Activated CD4-positive, alpha-beta T cell treated with anti-CD3 and anti-CD28 coated beads, Interleukin-2, amount 50 U/mL, for 16 hours (primary cell): ENCODE results near the gene TRUB1.
"Not testable (repeated sequence)": the region's sequence is repeated elsewhere in the genome, so short reads cannot be mapped to it uniquely, and the experiment has no call there.

ENCODE experiments used
- DNase-seq: peaks from one replicate; pipeline ENCODE4 v3.0.0-alpha.2; 2020

The TRUB1 gene

DNA sequence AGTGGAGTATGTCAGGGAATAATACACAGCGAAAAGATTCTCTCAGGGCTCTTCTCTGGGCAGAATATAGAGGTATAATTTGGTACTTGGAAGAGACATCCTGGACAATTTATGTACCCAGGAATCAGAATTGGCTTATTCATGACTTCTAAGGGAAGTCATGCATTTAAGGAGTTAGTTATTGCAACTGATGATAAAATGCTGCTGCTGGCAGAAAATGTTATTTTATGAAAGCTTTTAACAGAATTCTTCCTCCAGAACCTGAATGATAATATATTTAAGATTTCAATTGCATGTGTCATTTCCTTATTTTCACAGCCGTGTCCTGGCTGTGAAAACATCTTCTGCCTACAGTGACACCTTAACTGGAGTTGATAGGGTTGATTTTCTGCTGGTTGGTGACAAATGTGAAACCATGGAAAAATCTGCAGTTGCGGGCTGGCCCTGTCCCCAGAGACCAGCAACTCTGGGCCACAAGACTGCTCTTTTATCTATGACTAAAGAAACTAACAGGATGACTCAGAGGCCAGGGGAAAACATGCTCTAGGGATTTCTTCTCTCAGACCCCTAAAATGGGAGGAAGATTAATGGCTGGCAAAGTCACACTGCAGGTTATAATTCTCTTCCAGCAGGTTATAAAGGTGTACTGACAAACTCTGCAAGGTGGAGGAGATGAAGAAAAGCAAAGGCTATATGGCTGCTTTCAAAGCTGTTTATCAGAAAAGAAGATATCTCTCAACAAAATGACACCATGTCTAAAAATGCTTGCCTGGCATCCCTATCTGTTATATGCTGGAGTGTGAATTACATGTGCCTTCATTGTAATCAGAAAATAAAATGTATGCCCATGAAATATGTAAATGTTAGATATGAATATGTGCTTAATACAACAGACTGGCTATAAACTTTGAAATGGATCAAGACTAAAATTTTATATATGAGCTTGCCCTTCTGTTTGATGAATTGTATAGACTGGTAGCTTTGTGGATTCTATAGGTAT, 12.1 kb upstream of the TRUB1 start:
- peak; percentile 74 for DNase-seq

DNA sequence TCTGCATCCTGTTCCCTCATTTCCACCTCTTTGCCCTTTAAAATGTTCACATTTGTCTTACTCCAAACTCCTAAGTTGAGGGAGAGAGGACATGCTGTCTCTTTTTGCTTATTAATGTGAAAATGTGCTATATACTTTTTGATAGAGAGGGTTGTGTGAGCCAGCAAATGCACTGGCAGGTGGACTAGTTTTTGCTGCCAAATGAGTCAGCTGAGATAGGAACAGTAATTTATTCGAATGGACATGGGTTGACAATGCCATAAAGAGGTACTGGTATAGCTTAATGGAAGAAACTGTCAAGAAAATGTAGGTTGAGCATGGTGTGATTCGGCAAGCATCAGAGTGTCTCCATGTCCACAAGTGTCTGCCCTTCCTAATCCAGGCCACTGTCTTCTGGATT, 9.2 kb upstream of the TRUB1 start:
- no peak for DNase-seq

DNA sequence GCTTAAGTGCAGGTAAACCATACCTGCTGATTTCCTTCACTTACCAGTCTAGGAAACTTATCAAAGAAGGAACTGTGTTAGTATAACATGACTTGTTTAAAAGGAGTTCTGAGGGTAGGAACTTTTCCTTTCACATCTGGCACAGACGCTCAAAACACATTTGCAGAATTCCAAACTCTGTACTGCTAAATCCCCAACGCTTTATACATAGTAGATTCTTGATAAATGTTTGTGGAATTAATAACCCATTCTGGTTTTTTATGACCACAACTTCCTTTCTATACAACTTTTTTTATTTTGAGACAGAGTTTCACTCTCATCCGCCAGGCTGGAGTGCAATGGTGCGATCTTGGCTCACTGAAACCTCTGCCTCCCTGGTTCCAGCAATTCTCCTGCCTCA, 7.7 kb upstream of the TRUB1 start:
- DNase-seq: no peak

DNA sequence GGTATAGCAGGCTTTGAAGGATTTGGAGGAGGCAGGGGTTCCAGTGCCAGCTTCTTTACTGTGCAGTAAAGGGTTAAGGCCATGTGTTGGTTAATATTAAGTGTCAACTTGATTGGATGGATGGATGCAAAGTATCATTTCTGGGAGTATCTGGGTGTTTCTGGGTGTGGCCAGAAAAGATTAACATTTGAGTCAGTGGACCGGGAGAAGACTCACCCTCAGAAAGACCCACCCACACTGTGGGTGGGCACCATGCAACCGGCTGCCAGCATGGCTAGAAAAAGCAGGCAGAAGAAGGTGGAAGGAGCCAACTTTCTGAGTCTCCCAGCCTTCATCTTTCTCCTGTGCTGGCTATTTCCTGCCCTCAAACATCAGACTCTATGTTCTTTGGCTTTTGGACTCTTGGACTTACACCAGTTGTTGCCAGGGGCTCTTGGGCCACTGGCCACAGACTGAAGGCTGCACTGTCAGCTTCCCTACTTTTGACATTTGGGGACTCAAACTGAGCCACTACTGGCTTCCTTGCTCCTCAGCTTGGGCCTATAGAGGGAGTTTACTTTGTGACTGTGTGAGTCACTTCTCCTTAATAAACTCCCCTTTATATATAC, 6.8 kb upstream of the TRUB1 start:
- DNase-seq: no peak

DNA sequence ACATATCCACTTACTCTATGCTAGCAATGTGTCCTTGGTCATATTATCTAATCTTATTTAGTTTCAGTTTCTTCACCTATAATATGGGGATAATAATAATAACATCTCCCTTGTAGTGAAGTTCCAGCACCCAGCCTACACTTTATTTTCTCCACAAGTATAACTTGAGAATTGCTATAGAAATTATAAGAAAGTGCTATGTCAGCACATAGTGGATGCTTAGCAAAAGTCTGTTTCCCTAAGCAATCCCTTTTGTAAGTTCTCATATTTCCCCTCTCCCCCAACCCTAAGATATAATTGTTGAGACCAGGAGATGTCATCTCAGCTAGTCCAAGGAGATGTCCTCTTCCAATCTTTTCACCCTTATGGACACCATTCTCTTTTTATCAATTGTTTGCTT, 5.8 kb upstream of the TRUB1 start:
- DNase-seq: no peak

DNA sequence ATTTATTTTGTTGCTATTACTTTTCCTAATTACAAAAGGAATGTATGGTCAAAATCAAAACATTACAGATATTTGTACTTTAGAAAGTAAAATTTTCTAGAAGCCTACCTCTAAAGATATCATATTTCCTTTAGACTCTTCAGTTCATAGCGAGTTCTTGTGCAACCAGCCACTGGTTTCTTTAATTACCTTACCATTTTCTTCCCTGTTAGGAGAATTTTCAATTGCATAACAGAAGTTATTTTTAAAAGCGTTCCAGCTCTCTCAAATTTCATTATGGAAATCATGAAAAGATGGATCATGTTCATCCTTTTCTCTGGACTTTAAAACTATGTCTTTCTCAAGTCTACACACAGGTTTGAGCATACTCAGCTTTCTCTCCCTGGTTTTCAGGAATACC, 5.0 kb upstream of the TRUB1 start:
- no peak for DNase-seq

DNA sequence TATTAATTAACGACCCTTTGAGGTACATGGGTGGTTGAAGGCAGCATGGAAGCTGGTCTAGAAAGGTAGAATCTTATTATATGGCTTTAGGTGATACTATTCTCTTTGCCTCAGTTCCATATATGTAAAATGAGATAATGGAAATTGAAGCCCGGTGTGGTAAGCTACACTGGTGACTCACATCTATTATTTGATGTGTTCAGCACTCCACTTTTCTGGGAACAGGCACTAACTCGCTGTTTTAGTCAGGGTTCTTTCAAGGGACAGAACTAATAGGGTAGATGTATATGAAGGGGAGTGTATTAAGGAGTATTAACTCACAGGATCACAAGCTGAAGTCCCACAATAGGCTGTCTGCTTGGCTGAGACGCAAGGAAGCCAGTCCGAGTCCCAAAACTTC, 4.4 kb upstream of the TRUB1 start:
- DNase-seq: peak; percentile 40

DNA sequence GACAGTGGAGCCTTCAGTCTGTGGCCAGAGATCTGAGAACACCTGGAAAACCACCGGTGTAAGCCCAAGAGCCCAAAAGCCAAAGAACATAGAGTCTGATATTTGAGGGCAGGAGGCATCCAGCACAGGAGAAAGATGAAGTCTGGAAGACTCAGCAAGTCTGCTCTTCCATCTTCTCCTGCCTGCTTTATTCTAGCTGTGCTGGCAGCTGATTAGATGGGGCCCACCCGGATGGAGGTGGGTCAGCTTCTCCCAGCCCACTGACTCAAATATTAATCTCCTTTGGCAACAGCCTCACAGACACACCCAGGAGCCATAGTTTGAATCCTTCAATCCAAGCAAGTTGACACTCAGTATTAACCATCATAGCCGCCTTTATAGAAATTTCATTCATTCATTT, 4.0 kb upstream of the TRUB1 start:
- DNase-seq: not testable (repeated sequence)

DNA sequence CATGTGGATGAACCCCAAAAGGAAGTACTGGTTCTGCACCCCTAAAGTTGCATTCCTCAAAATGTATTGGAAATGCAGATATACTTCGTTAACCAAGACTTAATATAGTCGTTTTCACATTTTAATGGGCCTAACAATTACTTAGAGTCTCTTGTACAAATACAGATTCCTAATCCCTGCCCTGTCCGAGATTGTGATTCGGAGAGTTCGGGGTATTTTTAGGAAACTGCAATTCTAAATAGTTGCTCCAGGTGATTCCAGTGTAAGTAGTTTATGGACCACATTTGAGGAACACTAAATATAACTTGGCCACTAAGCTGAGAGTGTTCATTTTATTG, 830 bp downstream of the TRUB1 start:
- DNase-seq: no peak

DNA sequence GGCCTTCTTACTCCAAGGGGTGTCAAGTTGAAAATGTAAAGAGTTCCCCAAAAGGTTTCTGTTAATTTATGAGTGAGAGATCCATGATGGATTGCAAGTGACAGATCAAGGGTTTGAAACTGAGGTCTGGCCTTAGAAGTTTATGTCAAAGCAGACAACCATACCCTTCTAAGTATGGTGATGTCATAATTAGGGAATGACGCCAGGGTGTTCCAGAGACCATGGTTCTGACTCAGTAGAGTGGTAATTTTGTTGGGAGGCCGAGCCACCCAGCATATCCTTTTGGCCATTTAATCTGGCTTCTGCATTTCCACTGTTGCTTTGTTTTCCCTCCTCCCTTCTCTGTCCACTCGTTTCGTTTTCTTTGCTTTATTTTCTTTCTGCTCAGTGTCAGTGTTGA, 2.7 kb downstream of the TRUB1 start:
- no peak for DNase-seq

DNA sequence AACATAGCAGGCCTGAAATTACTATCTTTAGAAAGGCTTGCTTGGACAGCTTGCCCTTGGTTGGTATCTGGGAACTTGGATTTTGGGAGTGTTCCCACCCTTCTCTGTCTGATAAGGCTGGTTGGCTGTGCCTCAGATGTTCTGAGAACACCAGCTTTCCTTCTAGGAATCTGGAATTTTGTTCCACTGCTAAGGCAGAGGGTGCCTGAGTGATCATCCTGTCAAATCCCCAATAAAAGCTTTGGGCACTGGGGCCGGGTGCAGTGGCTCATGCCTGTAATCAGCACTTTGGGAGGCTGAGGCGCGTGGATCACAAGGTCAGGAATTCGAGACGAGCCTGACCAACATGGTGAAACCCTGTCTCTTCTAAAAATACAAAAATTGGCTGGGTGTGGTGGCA, 5.0 kb downstream of the TRUB1 start:
- no peak for DNase-seq

DNA sequence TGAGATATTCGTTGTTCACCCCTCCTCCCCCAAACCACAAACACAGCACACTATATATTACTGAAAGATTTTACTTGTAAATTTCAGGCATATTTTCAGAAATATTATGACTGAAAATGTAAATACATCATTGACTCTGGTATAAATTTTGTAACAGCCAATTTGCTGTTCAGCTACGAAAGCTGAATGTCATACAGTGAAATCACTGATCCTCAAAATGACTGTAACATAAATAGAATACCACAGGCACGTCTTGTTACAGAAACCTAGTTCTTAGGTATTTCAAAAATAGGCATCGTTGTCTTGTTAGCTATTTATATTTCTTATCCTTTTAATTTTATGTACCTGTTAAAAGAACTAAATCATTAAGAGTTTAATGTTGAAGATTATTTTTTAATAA, 15.1 kb downstream of the TRUB1 start:
- no peak for DNase-seq

DNA sequence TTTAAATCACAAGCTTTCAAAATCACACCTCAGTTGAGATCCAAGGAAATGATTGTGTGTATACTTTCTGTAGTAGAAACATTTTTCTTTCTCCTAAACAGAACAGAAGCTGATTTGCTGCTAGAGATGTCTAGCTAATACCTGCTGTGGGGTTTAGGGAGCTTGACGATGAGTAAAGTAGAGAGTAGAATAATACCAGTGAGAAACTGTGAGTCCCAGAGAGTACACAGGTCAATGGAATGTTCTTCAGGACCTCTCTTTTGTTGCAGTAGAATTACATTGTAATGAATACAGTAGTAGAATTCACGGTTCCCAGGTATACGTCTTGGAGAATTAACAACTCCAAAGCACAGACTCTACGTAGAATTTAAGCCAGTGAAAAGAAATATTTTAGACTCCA, 18.0 kb downstream of the TRUB1 start:
- DNase-seq: no peak

DNA sequence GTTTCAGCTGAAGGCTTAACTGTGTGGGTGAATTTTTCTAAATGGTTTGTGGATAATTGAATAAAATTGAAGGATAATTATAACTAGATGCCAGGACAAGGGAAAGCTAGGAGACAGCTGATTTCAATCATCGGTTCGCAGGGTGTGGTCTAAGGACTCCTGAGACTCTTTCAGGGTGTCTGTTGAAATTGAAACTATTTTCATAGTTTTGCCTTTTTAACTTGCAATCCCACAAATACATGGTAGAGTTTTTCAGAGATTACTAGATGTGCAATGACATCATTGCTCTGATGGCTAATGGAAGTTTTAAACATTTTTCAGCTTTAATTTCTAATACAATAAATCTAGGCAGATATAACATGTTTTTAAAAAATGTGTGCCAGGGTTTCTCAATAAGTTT, 18.5 kb downstream of the TRUB1 start:
- peak; percentile 15 for DNase-seq

DNA sequence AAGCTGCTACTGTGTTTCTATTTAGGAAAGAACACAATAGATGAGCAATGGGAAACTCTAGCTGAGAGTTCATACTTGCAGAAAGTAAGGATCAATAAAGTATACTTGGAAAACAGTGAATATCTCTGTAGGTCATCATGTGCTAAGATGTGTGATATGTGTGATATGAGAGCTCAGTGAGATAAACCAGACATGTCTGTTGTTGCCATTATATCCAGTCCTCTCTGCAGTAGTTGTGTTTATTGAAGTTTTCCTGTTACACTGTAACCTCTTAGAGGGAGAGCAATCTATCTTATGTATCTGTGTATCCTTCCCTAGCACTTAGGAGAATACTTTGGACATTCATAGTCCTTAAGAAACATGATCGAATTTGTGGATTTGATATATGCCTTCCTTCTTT, 19.1 kb downstream of the TRUB1 start:
- no peak for DNase-seq

DNA sequence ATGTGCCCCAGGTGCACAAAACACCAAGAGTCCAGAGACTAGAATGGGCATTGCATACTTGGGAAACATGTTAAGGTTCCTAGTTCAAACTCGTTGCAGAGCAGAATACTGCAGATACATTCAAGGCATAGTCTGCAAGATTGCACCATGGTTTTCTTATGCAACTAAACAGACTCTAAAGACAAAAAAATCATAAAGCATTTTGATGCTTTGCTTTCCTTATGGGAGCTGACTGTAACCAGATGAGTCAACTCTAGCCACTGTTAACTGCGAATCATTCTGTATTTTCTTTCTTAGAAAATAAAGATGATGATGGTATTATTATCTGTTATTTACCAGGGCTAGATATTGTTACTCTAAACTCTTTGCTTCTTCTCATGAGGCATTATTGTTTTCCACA, 19.7 kb downstream of the TRUB1 start:
- peak; percentile 14 for DNase-seq

DNA sequence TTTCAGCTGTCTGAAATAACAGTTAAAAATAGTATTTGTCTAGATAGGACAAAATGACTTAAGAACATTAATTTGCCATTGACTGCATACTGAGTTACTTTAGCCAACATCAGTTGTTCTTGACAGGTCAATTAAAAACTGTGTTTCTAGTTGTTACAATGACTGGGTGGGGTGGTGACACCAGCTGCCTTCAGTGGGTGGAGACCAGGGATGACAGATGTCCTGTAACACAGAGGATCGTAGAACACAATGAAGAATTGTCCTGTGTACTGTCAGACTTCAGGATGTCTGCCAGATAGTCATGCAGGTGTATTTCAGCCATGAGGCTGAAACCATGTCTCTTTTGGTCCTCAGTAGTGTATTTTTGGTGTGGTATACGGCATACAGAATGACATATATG, 24.4 kb downstream of the TRUB1 start:
- no peak for DNase-seq

DNA sequence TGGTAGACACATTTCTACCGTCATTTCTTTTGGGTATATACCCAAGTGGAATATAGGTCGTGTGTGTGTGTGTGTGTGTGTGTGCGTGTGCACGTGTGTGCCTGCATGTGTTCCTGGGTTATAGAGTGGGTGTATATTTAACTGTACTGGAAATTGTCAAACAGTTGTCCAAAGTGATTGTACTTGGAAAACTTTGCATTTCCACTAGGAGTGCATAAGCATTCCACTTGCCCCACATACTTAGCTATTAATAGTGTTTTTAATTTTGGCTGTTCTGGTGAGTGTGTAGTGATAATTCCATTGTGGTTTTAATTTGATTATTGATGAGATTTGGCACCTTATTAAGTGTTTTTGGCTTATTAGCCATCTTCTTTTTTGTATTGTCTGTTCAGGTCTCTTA, 25.9 kb downstream of the TRUB1 start:
- DNase-seq: no peak

DNA sequence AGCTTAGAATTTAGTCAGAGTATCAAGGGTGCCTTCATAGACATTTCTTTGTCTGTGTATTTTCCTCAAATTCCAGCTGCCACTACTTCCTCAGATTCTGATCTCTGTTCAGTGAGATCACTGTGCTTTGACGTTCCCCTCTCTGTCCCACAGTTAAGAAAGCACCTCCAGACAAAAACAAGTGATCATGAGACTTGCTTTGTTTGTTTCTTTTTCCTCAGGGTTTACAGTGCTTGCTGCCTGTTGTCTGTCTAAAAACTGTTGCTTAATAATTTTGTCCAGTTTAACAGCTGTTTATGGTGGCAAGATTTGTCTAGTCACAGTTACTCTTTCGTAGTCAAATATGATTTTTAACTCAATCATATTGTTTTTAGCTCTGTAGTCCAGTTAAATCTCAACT, 29.1 kb downstream of the TRUB1 start:
- no peak for DNase-seq

DNA sequence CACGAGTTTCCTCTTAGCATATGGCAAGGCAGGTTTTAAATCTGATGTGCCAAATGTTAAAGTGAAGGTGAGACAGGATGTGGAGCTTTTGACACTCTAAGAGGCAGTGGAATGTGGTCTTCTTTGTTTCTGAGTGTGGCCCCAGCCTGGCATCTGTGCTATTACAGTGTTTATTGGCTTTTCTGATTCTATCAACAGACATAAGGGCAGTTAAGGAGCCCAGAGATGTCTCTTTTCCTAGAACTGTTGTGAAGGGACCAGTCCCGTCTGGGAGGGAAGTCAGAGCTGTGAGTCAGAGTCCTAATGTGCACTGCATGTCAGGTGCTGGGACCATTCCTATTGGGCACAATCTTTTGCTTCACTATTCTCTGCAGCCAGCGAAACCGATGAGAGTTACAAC, 32.5 kb downstream of the TRUB1 start:
- peak; percentile 8 for DNase-seq

DNA sequence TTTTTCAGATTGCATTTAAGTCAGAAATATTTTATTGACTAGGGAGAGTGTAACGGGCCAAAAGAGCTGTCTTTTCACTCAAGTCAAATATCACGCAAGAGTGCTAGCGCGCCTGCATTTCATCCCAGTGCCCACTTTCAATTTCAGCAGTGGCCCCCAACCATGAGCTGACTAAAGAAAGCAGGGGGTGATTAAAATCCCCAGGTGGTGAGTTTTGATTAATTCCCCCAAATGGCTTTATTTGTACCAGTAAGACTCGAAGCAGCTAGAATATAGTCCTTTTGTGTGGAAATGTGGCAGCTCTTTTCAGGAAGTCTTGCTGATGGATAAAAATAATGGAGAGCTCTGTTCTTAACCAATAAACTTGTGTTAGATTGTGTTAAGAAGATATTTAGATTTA, 35.3 kb downstream of the TRUB1 start:
- DNase-seq: no peak

DNA sequence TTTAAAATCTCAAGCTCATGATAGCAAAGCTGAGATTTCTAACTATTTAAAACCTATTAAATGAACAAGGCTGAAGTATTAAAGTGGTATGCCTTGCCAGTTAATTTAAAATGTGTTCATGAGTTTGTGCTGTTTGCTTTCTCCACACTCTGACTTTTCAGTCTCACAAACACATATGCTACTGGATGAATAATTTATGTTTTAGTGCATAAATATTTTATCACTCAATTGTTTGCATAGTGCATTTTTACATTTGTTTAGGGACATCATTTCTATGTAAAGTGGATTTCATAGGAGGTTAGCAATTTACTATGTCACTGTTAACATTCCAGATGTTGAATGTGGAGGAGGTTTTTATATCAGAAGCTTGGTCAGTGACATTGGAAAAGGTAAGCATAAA, 36.0 kb downstream of the TRUB1 start:
- DNase-seq: no peak

DNA sequence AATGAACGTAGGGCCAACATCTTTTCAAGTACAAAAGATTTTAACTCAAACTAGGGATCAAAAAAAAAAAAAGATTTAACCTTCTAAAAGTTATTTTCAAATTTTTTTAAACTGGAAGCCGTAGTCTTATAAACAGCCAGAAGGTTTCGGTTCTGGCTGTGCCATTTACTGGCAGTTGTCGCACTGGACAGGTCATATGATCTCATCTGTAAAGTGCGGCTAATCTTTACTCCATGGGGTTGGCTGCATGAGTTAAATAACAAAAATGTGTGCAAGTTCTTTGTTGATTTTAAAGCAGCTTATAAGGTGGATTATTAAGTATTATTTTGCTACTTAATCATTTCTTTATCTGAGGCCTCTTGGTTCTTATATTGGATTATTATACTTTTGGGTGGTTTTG, 36.6 kb downstream of the TRUB1 start:
- no peak for DNase-seq

DNA sequence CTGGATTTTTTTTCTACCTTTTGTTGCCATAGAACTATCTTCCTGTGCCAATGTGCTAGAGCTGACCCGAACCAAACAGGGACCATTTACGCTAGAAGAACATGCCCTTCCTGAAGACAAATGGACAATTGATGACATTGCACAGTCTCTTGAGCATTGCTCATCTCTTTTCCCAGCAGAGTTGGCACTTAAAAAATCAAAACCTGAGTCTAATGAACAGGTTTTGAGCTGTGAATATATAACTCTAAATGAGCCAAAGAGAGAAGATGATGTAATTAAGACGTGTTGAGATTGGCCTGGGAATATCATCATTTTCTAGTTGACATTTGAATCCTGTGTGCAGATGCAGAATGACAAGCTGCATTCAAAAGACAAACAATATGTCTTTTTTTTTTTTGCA, 37.1 kb downstream of the TRUB1 start:
- DNase-seq: no peak

DNA sequence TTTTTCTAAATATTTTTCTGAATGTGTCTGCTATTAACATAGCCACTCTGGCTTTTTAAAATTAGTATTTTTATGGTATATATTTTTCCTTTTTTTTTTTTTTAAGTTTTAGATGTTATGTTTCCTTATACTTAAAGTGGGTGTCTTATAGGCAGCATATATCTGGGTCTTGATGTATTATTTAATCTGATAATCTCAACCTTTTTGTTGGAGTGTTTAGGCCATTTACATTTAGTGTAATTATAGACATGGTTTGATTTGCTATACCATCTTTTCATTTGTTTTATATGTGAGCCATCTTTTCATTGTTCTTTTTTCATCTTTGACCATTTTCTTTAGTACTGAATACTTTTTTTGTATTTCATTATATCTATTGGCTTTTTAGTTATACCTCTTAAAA, 45.0 kb downstream of the TRUB1 start:
- no peak for DNase-seq
